HepG2 (cell line): ENCODE data around the gene STK39. TPM values are rescaled to one million over a fixed set of nuclear protein-coding genes. Genes with fewer than 3 reads are reported as not detected.

Source experiments
- ATAC-seq: fragments of 200-7000 bp; cut with Tn5 transposase; 3 replicates; pipeline ENCODE4 v1.9.1; 2020; ENCODE audit warnings: mild to moderate bottlenecking, moderate library complexity
- BruUV-seq: library from RNA; stranded (reverse); fragments of 400-500 nt; replicated peaks from 2 replicates; lab custom pipeline; 2021; lab: Mats Ljungman, UMichigan
- CTCF ChIA-PET: fragments of 300-600 bp; formaldehyde crosslinking; extraction: SDS; loops from one replicate; lab custom pipeline; 2021; ENCODE audit warnings: low total read pairs, inconsistent platforms, low intra/inter-chr PET ratio; lab: Yijun Ruan, JAX
- POLR2A ChIA-PET: fragments of 350-600 bp; sonication (Branson Sonifier 250); formaldehyde crosslinking; loops from one replicate; lab custom pipeline; 2020; ENCODE audit warnings: antibody characterized with exemption, inconsistent platforms; lab: Yijun Ruan, JAX
- DNase-seq: peaks from one replicate; pipeline ENCODE4 v3.0.0-alpha.2; 2015; ENCODE audit warnings: low spot score
- FAIRE-seq: peaks from 3 replicates; lab custom pipeline; 2011; peaks lifted over from hg19 to GRCh38; lab: Jason Lieb, UNC
- H2AFZ ChIP-seq: one replicate; pipeline ENCODE4 v1.6.1; 2011; ENCODE audit warnings: low read length, inconsistent platforms
- H3K27ac ChIP-seq: fragments of 300-600 bp; 3 replicates; pipeline ENCODE4 v1.8.0; 2011; ENCODE audit warnings: mixed run types, mild to moderate bottlenecking, mixed read lengths, low read length, inconsistent platforms; ENCODE audit not compliant: insufficient read depth; ENCODE audit errors: extremely low read length
- H3K27me3 ChIP-seq, 2 experiments: fragments of 200-600 bp in 1 of 2; 2 replicates in 1 of 2; 3 replicates in 1 of 2; pipeline versions ENCODE4 v1.6.0 to v1.8.0; 2011; ENCODE audit warnings: low read length in 2 of 2, mild to moderate bottlenecking in 2 of 2, moderate library complexity in 2 of 2, inconsistent platforms in 1 of 2; ENCODE audit not compliant: insufficient read depth in 2 of 2, control insufficient read depth in 1 of 2
- H3K36me3 ChIP-seq, 2 experiments: fragments of 200-600 bp in 1 of 2; replicated peaks in 1 of 2; 2 replicates in 1 of 2; 3 replicates in 1 of 2; pipeline versions ENCODE4 v1.5.1 to v1.8.0; 2011; ENCODE audit warnings: low read length in 2 of 2, inconsistent platforms in 1 of 2; ENCODE audit not compliant: insufficient read depth in 2 of 2, control insufficient read depth in 1 of 2
- H3K4me1 ChIP-seq: 2 replicates; pipeline ENCODE4 v1.5.1; 2012; ENCODE audit warnings: low read length, inconsistent platforms; ENCODE audit not compliant: insufficient read depth
- H3K4me2 ChIP-seq: 2 replicates; pipeline ENCODE4 v1.6.0; 2011; ENCODE audit warnings: low read depth, low read length, inconsistent platforms
- H3K4me3 ChIP-seq, 3 experiments: fragments of 200-600 bp in 1 of 3; sonication (generic), shearing (Covaris generic) in 1 of 3; replicated peaks in 1 of 3; 2 replicates each; pipeline ENCODE4 v1.5.1; 2011 to 2016; ENCODE audit warnings: low read length in 3 of 3, inconsistent platforms in 2 of 3, low read depth in 2 of 3, mild to moderate bottlenecking in 2 of 3, control low read depth in 1 of 3, mixed read lengths in 1 of 3; ENCODE audit not compliant: insufficient read depth in 1 of 3
- H3K79me2 ChIP-seq: one replicate; pipeline ENCODE4 v1.6.1; 2011; ENCODE audit warnings: low read length, inconsistent platforms; ENCODE audit not compliant: insufficient read depth
- H3K9ac ChIP-seq: 2 replicates; pipeline ENCODE4 v1.6.0; 2011; ENCODE audit warnings: mild to moderate bottlenecking, low read depth, low read length, inconsistent platforms; ENCODE audit not compliant: insufficient read depth
- H3K9me3 ChIP-seq: 2 replicates; pipeline ENCODE4 v1.5.1; 2012; ENCODE audit warnings: mild to moderate bottlenecking, low read length
- H4K20me1 ChIP-seq: 2 replicates; pipeline ENCODE4 v1.6.0; 2011; ENCODE audit warnings: inconsistent platforms, mild to moderate bottlenecking, low read length, moderate library complexity; ENCODE audit not compliant: insufficient read depth
- ATF7 ChIP-seq, 2 experiments: fragments of 450-650 bp in 1 of 2; sonication (generic) in 1 of 2; formaldehyde crosslinking in 1 of 2; IDR thresholded peaks; 2 replicates each; pipeline versions ENCODE4 v1.4.0 to v1.6.1; 2016 to 2020; ENCODE audit warnings: antibody characterized with exemption in 1 of 2, mild to moderate bottlenecking in 1 of 2, missing genetic modification reagents in 1 of 2
- PRPF4 ChIP-seq: fragments of 200-400 bp; formaldehyde crosslinking; IDR thresholded peaks from 2 replicates; pipeline ENCODE4 v1.6.1; 2016; ENCODE audit warnings: low read length, low read depth; ENCODE audit not compliant: poor library complexity, severe bottlenecking
- RBAK ChIP-seq: sonication (generic); formaldehyde crosslinking; IDR thresholded peaks from 2 replicates; pipeline ENCODE4 v1.5.1; 2020; ENCODE audit warnings: mild to moderate bottlenecking, missing genetic modification reagents
- TRIM24 ChIP-seq: sonication (generic); formaldehyde crosslinking; IDR thresholded peaks from 2 replicates; pipeline ENCODE4 v1.8.0; 2022; ENCODE audit warnings: mild to moderate bottlenecking, missing genetic modification reagents
- ZNF225 ChIP-seq: sonication (generic); formaldehyde crosslinking; IDR thresholded peaks from 2 replicates; pipeline ENCODE4 v1.4.0; 2020; ENCODE audit warnings: mild to moderate bottlenecking, missing genetic modification reagents
- ZNF501 ChIP-seq: sonication (generic); formaldehyde crosslinking; IDR thresholded peaks from 2 replicates; pipeline ENCODE4 v1.5.1; 2020; ENCODE audit warnings: mild to moderate bottlenecking, moderate library complexity, missing genetic modification reagents
- ZNF556 ChIP-seq: sonication (generic); formaldehyde crosslinking; IDR thresholded peaks from 2 replicates; pipeline ENCODE4 v1.4.0; 2020; ENCODE audit warnings: mild to moderate bottlenecking, missing genetic modification reagents, borderline replicate concordance
- WGBS: methylation state at CpG from one replicate; pipeline ENCODE4 v1.1.6; 2017; ENCODE audit warnings: low lambda C conversion rate; 5-methylcytosine and 5-hydroxymethylcytosine counted together
- in situ Hi-C: cut with HindIII; loops from 2 replicates; pipeline ENCODE4 v1.10.0; 2017; ENCODE audit warnings: low pct_unique_long_range_greater_than_20kb; ENCODE audit not compliant: extremely low pct_ligation_motif_present
- intact Hi-C: fragments of 100-400 bp; cut with micrococcal nuclease; formaldehyde crosslinking; loops from one replicate; pipeline ENCODE4 v1.10.0; 2022; ENCODE audit not compliant: unreplicated experiment
- polyA plus RNA-seq, 8 experiments: library from polyadenylated mRNA; depleted of rRNA in 3 of 8; stranded (reverse) in 7 of 8; unstranded in 1 of 8; fragments of >200 nt; fragmentation: Illumina TruSeq in 4 of 8; extraction: Trizol in 4 of 8; gene quantifications; 2 replicates each; pipeline versions ENCODE4 v1.2.1 to v1.2.3, GENCODE V29; 2011 to 2016; ENCODE audit warnings: low read depth in 4 of 8, missing spikeins in 1 of 8, mixed read lengths in 1 of 8; ENCODE audit not compliant: insufficient read depth in 1 of 8
- total RNA-seq, 5 experiments: library from RNA; depleted of rRNA; stranded (reverse); fragments of >200 nt; fragmentation: Illumina TruSeq; extraction: Trizol; gene quantifications; 2 replicates each; pipeline ENCODE4 v1.2.3, GENCODE V29; 2016; ENCODE audit warnings: low read depth in 1 of 5
- TF ChIP-seq, protein P1 (sequence below): sonication (generic); formaldehyde crosslinking; IDR thresholded peaks from 2 replicates; pipeline ENCODE4 v1.5.1; 2020; ENCODE audit warnings: missing genetic modification reagents, mild to moderate bottlenecking, borderline replicate concordance

STK39 gene
- total and polyA plus RNA-seq, 2 of the 13 experiments (the other 11 are each of a cell fraction or from before 2014, with no cell fraction given), result 27.3 to 38.4 TPM

DNA sequence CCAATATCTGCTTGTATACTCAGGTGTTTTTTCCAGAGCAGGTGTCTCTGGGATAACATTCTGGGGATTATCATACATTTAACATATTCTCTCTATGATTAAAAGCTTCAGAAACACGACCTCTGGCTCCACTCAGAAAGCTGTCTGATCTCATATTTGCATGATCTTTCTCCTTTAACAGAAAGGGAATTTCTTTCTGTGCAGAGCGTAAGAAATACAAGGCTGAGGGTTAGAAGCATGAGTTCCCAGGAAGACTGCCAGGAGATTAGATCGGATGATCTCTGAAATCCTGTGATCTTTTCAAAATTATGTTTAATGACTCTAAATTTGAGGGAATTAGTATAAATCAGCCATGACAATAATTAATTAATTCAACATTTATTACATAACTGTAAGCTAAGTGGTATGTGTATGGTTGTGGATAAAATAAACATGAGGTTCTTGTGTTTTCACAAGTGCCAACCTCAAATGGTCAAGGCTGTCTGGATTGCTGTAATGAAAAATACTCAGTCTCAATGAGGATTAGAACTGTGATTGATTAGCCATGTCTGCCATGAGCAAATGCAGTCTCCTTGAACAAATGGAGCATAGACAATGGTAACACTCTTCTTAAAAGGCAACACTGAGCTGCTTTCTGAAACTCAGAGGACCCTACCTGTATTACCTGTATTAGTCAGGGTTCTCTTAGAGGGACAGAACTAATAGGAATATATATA lies 304.9 kb downstream of the STK39 start (continued):
- TF ChIP-seq, protein P1, sequence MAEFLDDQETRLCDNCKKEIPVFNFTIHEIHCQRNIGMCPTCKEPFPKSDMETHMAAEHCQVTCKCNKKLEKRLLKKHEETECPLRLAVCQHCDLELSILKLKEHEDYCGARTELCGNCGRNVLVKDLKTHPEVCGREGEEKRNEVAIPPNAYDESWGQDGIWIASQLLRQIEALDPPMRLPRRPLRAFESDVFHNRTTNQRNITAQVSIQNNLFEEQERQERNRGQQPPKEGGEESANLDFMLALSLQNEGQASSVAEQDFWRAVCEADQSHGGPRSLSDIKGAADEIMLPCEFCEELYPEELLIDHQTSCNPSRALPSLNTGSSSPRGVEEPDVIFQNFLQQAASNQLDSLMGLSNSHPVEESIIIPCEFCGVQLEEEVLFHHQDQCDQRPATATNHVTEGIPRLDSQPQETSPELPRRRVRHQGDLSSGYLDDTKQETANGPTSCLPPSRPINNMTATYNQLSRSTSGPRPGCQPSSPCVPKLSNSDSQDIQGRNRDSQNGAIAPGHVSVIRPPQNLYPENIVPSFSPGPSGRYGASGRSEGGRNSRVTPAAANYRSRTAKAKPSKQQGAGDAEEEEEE, result no peak
- TF ChIP-seq PRPF4, result no peak
- TF ChIP-seq, all 625 proteins: peak for 0

DNA sequence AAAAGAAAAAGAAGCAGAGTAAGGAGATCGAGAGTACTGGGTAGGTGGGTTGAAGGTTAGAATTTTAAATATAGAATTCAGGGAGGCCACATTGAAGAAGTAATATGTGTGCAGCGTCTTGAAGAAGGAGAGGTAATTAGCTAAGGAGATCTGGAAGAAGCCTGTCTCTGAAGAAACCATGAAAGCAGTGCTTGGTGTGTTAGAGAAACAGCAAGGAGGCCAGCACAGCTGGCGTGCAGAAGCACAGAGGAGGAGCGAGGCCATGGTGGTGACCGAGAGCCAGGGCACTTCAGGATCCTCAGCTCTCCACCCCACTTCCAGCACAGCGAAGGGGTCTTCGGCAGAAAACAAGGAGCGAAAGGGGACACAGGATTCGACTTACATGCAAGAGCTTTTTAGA lies 305.8 kb downstream of the STK39 start:
- in situ Hi-C loops, result no loop called here
- H3K36me3 ChIP-seq, result no peaks in the 10 kb centered on the region
- DNase-seq, result no peak
- no peaks in the 10 kb centered on the region for H3K4me1 ChIP-seq
- no peak overlapping the region for H3K27ac ChIP-seq
- intact Hi-C loops, result no loop called here
- POLR2A ChIA-PET, result no interaction called here
- H3K27me3 ChIP-seq, result no peaks in the 10 kb centered on the region
- H4K20me1 ChIP-seq, result no peaks in the 10 kb centered on the region
- H2AFZ ChIP-seq, result no peak overlapping the region
- no peak for ATAC-seq
- FAIRE-seq, result no peak
- CTCF ChIA-PET, result no interaction called here
- no peak overlapping the region for H3K4me3 ChIP-seq
- H3K79me2 ChIP-seq, result no peaks in the 10 kb centered on the region
- TF ChIP-seq TRIM24 (CRISPR knock-in tag), result no peak
- no peak for TF ChIP-seq ZNF225 (CRISPR knock-in tag)
- no peak for TF ChIP-seq ATF7 (IDR thresholded peaks at IDR 0.05)
- no peak for TF ChIP-seq ATF7 (CRISPR knock-in tag; IDR thresholded peaks at IDR 0.05)
- no peak for TF ChIP-seq ZNF556 (CRISPR knock-in tag)
- TF ChIP-seq ZNF501, result no peak
- TF ChIP-seq RBAK (CRISPR knock-in tag), result no peak
- TF ChIP-seq, all 625 proteins: peak for 0
- Histone ChIP-seq H3K9me3 (no peaks in the 10 kb centered on the region), H3K4me2 (no peak overlapping the region), H3K9ac (no peak overlapping the region)
- WGBS, result 46% methylated on average over 9 of the region's 9 CpGs
- no TSS peak for BruUV-seq
